ENCODE data around the gene RYR2. TPM values are rescaled to one million over a fixed set of nuclear protein-coding genes. Genes with fewer than 3 reads are reported as not detected.
"Not testable (repeated sequence)": the region's sequence is repeated elsewhere in the genome, so short reads cannot be mapped to it uniquely, and the experiment has no call there.

The RYR2 gene
- total RNA-seq, 2 donors from 2014 or later, result 0.18 to 0.45 TPM

DNA sequence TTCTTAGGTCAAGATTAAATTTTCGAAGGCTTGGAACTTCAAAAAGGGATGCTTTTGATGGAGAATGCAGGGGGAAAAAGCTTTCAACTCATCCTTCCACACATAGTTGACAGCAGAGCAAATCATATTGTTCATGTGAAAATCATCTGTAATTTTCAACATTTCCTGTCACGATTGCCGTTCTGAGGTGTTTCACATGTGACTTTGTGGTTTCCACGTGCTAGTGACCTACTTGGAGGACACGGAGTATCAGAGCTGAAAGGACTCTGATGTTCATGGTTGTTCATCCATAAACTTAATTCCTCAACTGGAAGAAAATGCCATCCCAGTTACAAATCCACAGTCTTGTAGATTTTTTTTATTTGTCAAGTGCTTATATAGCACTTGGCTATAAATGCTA, 769.6 kb downstream of the RYR2 start:
- intact Hi-C loops (cut with DNase I, micrococcal nuclease), result no loop called here
- DNase-seq (no peak), ATAC-seq (no peak)

DNA sequence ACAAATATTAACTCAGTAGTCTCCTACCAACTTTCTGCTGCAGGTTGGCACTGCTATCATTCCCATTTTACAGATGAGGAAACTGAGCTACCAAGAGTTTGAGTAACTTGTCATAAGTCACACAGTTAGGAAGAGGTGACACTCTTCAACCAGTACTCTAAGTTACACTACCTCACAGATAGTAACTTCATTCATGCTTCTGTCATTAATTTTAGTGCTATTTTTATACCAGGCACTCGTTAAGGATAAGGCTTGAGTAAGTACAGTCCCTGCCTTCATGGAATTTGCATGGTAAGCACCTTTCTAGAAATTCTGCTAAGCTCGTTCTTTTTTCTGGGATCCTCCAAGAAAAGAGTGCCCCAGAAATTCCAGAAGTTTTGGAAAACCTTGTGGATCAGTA, 770.1 kb downstream of the RYR2 start:
- DNase-seq (no peak), ATAC-seq (no peak)
- intact Hi-C loops (cut with DNase I, micrococcal nuclease), result no loop called here

- intact Hi-C loops (cut with DNase I, micrococcal nuclease), result no loop called here
- ATAC-seq, result no peak
- DNase-seq, result no peak
Observed at GRCh38 chr1:237814319-237814924, 772.4 kb downstream of the RYR2 start.

- intact Hi-C loops (cut with DNase I, micrococcal nuclease), result no loop called here
- ATAC-seq (no peak), DNase-seq (no peak)
Observed at GRCh38 chr1:237817277-237817676, 775.3 kb downstream of the RYR2 start.

- ATAC-seq; intact Hi-C loops (cut with DNase I, micrococcal nuclease); DNase-seq: not testable (repeated sequence)
Observed at GRCh38 chr1:237820634-237821033, 778.6 kb downstream of the RYR2 start.

GRCh38 chr1:237832858-237833257, 790.9 kb downstream of the RYR2 start:
- intact Hi-C loops (cut with DNase I, micrococcal nuclease), result no loop called here
- no peak for DNase-seq
- ATAC-seq, result no peak

GRCh38 chr1:237834048-237834447, 792.1 kb downstream of the RYR2 start:
- ATAC-seq (no peak), DNase-seq (no peak)
- intact Hi-C loops (cut with DNase I, micrococcal nuclease), result no loop called here

DNA sequence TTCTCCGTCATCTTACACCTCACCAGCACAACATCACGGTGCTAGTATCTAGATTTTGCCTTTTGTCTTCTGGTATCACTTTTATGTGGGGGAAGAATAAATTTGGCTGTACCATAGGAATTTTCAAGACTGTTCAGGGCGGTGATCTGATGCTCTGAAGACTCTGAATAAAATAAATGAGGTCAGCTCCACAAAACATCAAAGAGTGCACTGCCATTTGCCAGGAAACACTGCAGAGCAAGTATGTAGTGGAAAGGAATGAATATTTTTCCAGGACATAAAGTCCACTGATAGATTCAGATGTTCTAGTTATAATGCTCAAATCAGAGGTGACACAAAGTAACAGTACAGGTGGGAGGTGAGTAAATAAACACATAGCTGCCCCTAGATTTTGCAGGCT, 792.5 kb downstream of the RYR2 start:
- ATAC-seq (no peak), DNase-seq (no peak)
- intact Hi-C loops (cut with DNase I, micrococcal nuclease), result no loop called here

- DNase-seq, result no peak
- intact Hi-C loops (cut with DNase I, micrococcal nuclease), result no loop called here
- no peak for ATAC-seq
Observed at GRCh38 chr1:237838320-237838719, 796.3 kb downstream of the RYR2 start.

GRCh38 chr1:237838904-237839534, 797.0 kb downstream of the RYR2 start:
- intact Hi-C loops (cut with DNase I, micrococcal nuclease), result no loop called here
- ATAC-seq, result no peak
- no peak for DNase-seq

DNA sequence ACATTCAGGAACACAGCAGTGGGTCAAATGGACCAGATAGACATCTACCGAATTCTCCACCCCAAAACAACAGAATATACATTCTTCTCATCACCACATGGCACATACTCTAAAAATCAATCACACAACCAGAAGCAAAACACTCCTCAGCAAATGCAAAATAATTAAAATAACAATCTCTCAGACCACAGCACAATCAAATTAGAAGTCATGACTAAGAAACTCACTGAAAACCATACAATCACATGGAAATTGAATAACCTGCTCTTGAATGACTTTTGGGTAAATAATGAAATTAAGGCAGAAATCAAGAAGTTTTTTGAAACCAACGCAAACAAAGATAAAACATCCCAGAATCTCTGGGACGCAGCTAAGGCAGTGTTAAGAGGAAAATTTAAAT, 799.5 kb downstream of the RYR2 start:
- ATAC-seq (no peak), DNase-seq (no peak)
- intact Hi-C loops (cut with DNase I, micrococcal nuclease), result no loop called here

DNA sequence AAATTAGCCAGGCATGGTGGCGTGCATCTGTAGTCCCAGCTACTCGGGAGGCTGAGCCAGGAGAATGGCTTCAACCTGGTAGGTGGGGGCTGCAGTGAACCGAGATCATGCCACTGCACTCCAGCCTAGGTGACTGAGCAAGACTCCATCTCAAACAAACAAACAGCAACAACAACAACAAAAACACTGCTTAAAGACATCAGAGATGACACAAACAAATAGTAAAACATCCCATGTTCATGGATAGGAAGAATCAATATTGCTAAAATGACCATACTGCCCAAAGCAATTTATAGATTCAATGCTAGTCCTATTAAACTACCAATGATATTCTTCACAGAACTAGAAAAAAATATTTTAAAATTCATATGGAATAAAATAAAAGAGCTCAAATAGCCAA, 801.5 kb downstream of the RYR2 start:
- intact Hi-C loops (cut with DNase I, micrococcal nuclease); ATAC-seq; DNase-seq: not testable (repeated sequence)

DNA sequence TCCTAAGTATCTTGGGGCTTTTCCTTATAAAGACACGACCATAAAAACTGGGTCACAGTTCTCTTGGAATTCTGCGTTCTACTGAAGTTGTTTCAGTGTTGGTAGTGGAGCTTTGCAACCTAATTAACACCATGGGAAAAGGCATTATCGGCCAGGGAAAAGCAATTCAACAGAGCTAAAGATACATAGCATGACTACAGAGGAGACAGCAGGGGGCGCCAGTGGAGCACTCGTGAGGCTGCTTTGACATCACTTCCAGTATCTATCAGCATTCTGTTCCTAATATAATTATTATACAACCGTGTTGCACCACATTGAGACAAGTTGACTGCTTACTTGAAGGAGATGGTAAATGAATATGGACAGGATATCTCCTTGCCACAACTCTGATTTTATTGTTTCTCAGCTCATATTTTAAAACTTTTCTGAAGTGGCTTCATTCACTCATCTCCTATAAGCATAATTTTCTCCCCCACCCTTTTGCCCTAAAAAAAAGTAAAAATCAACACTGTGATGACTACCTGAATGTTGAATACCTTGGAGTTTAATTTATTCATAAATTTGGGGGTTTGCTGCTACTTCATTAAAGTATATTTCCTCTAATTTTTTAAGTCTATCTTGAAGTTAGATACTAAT, 809.3 kb downstream of the RYR2 start:
- DNase-seq (peak in 1 of 2 donors; percentile 59), ATAC-seq (no peak)
- intact Hi-C loops (cut with DNase I, micrococcal nuclease), result no loop called here

DNA sequence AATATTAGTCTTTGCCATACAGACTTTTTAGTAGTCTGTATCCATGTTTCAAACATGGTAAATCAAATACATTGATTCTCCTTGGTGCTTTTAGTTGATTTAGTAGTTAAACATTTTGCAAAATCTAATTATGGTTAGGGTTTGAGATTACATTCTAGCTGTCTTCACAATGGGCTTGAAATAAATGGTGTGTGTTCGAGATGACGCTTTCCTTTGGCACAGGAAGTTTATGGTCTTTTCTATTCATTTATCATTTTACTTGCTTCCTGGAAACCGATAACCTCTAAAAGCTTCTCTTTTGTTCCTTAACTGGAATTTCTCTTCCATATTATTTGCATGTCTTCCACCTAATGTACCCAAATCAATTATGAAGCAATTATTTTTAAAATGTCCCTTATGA, 810.4 kb downstream of the RYR2 start:
- intact Hi-C loops (cut with DNase I, micrococcal nuclease), result no loop called here
- ATAC-seq (no peak), DNase-seq (no peak)

GRCh38 chr1:237857455-237857854, 815.5 kb downstream of the RYR2 start:
- no peak for DNase-seq
- ATAC-seq, result no peak
- intact Hi-C loops (cut with DNase I, micrococcal nuclease), result no loop called here

GRCh38 chr1:237858992-237859391, 817.0 kb downstream of the RYR2 start:
- intact Hi-C loops (cut with DNase I, micrococcal nuclease), result no loop called here
- DNase-seq, result no peak
- no peak for ATAC-seq

GRCh38 chr1:237861944-237862343, 820.0 kb downstream of the RYR2 start:
- DNase-seq (no peak), ATAC-seq (no peak)
- intact Hi-C loops (cut with DNase I, micrococcal nuclease), result no loop called here

- ATAC-seq (no peak), DNase-seq (no peak)
- intact Hi-C loops (cut with DNase I, micrococcal nuclease), result no loop called here
Observed at GRCh38 chr1:237863234-237863633, 821.2 kb downstream of the RYR2 start.

- DNase-seq (peak; percentile 61 to 64), ATAC-seq (peak; percentile 74)
- intact Hi-C loops (cut with DNase I, micrococcal nuclease), result no loop called here
Observed at GRCh38 chr1:237864338-237865244, 822.6 kb downstream of the RYR2 start.

All from left colon (tissue), 2 donors.